DMS53 treated with DMSO at 0.1 percent for 48 hours (cell line): ENCODE measurements around the gene CKS2.

ENCODE experiments used
- DNase-seq: peaks from one replicate; lab custom pipeline; 2025; ENCODE audit not compliant: unreplicated experiment; lab: John Stamatoyannopoulos, UW

The CKS2 gene

DNA sequence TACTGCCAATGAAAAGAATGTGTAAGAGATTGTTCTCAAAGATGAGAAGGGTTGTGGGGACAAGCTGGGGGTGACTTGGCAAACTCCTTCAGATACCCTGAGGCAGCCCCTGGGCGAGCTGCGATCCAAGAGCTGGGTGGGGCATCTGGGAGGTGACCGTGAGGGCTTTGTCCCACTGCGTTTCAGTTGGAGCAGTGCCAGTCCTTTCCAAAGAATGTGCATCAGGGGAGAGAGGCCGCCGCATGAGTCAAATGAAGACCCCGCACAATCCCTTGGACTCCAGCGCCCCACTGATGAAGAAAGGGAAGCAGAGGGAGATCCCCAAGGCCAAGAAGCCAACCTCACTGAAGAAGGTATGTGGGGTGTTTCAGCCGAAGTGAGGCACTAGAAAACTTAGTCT, 35.7 kb downstream of the CKS2 start:
- DNase-seq: no peak

DNA sequence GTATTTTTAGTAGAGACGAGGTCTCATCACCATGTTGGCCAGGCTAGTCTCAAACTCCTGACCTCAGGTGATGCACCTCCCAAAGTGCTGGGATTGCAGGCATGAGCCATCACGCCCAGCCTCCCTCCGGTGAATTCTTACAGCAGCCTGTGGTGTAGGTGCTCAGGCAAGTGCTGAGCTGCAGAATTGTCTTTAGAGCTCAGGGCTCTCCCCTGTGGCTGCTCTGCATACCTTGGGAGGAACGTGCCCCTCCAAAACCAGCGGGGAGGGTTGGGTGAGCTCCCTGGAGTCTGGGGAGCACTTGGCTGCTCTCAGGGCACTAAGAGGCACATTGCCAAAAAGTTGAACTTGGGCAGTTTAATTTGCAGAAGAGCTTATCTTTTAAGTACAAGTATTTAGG, 36.7 kb downstream of the CKS2 start:
- no peak for DNase-seq

DNA sequence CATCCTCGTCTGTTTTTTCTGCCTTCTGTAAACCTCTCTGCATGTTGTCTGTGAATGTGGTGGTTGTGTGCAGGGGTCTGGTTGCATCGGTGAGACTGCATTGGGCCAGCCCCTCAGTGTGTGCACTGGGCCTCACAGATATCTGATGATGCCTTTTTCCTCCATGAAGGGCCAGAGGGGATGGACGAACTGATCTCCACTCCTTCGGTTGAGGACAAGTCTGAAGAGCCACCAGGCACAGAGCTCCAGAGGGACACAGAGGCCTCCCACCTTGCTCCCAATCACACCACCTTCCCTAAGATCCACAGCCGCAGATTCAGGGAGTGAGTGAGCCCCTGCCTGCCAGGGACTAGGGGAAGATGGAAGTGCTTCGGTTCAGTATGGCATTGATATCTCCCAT, 38.6 kb downstream of the CKS2 start:
- no peak for DNase-seq

DNA sequence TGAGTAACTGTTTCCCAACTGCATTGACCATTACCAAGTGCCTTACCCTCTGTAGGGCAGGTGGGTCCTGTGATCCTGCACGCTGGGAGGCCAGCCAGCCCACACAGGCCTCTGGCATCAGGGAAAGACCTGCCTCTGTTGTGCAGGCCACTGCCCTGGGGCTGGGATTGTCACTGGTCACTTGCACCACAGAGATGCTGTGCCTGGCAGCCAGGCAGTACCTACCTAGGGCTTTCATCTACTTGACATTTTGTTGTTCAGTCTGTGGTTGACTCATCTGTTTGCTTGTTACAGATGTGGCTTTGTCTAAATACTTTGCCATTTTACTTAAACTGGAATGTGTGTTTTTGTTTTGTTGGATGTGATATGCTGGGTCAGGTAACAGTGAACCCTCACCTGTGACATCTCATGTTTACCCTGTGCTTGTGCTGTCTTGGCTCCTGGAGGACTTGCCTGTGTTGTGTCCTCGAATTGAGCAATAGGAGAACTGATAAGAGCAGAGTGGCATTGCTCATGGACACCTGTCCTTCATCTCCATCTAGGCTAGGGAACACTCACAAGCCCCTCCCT, 40.1 kb downstream of the CKS2 start:
- DNase-seq: no peak

DNA sequence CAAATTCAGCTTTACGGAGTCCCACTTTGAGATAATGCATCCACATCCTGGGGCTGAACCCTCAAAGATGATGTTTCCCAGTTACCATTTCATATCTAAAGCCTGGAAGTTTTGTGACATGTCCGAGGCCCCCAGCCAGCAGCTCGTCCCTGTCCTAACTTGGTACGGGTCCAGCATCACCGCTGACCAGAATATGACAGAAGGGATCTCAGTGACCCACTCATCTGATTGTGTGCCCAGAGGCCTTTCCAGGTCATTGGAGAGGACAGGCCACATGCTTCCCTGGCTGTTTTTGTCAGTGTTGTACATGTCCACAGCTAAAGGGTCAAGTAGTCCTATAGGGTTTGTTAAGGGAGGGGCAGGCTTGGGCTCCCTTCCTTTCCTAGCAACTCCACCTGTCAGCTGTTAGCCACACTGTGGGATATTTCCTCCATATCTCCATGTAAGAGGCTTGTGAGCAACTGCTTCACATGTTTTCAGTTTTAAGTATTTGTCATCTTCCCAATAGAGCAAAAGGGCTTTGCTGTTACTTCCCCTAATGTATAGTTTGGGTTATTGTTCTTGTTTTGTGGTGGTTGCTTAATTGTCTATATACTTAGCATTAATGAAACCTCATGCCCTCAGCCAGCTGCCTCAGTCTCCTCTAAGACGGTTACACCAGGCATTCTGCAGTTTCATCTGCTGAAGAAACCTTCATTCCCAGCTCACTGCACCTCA, 40.7 kb downstream of the CKS2 start:
- DNase-seq: no peak

DNA sequence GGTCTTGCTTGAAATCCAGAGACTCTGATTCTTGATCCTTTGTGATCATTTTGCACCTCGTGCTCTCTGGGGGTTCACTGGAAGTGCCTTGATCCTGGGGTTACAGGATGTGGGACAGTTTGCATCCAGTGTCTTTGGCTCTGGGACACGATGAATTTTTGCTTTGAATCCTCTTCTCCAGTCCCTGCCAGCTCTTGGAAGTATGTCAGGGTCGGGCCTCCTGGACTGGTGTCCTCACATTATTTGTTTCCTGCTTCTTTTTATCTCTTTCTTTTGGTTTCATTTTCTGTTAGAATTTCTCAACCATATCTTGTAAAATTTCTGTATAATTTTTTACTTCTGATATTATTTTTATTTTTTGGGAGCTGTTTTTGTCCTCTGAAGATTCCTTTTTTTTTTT, 41.5 kb downstream of the CKS2 start:
- no peak for DNase-seq

DNA sequence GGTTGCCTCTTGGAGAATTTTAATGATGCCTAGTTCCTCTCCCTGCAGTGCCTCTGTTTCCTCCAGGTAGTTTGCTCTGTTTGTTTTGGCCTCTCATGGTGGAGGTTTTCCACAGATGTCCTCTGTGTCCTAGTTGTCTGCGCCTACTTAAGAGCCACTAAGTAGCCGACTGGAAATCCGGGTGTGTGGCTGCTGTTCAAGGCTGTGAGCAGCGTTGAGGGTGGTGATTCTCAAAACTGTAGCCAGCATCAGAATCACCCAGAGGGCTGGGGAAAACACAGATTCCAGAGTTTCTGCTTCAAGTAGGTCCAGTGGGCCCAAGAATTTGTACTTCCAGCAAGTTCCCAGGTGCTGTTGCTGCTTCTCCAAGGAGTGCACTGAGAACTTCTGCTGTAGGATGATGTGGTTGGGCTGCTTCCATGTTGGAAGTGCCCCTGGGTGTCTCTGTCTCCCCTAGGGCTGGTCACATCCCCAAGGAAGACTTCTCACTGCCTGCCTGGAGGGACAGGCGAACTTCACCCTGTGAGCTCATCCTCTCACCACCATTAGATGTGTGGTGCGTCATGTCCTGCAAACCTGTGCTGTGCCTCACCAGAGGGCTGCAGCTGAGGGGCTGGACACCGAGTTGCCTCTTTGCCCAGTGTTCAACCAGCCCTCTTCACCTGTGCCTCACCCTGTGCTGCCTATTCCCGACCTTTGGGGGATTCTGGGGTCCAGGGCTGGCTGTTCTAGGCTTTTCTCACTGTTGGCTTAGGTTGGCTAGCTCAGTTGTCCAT, 42.1 kb downstream of the CKS2 start:
- no peak for DNase-seq

DNA sequence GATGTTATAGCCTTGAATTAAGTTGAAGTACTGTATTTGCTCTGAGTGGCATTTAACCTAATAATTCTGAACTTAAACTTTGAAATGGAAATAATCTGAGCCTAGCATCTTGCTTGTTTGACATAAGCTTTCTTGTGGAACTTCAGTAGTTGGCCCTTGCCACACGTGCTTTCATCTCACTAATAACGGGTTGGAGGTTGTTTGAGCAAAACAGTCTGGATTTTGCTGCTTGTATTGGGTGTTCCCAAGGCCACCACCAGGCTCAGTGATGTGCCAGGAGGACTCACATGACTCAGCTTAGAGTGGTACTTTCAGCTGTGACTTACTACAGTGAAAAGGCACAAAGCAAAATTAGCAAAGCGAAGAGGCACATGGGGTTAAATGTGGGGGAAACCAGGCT, 43.0 kb downstream of the CKS2 start:
- DNase-seq: no peak

DNA sequence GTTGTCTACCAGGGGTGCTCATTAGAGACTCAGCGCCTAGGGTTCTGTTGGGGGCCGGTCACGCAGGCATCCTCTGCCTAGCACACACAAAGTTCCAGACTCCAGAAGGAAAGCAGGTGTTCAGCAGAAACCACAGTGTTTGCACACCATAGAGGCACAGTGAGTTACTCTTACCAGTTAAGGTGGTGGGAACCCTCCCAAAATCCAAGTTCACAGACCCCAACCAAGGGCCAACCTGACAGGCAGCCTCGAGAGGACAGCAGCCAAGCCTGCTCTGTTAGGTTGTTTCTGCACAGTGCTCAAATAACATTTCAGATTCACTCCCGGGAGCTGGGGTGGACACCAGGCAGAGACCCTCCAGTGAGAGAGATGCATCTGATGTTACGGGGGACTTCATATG, 43.5 kb downstream of the CKS2 start:
- no peak for DNase-seq

DNA sequence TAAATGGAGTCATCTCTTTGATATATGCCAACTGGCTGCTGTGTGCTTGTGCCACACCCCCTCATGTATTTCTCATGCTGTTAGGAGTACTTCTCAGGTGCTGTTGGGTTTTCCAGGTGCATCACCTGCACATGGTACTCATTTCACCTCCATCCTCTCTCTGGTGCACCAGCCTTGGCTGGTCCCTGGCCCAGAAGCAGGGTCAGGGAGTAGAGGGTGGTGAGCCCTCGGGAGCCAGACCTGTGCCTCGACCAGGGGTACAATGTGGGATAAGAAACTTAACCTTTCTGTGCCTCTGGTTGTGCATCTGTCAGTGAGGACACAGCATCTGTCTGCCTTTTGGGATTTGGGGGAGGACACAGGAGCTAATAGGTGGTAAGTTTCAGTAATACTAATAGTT, 45.8 kb downstream of the CKS2 start:
- no peak for DNase-seq

DNA sequence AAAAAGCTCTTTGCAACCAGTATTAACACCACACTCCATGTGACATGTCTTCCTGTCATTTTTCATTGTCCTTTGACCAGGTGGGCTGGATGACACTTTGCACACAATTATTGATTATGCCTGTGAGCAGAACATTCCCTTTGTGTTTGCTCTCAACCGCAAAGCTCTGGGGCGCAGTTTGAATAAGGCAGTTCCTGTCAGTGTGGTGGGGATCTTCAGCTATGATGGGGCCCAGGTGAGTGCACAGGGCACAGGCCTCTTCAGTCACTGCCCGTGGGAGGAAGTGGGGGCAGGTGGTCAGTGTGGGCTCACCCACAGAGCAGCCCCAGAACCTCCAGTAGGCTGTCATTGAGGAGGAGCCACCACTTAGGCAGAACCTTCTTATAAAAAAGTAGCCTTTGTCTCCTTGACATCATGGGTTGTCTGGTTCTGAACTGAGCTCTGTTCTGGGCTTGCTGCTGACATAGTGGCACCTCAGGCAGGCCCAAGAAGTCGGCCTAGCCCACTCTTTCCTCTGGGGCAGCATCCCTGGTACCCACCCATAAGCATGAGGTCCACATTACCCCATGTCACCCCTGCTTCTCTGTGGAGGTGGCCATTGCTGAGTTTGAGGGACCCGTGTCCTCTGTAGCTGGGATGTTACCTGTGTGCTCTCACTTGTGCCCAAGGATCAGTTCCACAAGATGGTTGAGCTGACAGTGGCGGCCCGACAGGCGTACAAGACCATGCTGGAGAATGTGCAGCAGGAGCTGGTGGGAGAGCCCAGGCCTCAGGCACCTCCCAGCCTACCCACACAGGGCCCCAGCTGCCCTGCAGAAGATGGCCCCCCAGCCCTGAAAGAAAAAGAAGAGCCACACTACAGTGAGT, 46.6 kb downstream of the CKS2 start:
- no peak for DNase-seq

DNA sequence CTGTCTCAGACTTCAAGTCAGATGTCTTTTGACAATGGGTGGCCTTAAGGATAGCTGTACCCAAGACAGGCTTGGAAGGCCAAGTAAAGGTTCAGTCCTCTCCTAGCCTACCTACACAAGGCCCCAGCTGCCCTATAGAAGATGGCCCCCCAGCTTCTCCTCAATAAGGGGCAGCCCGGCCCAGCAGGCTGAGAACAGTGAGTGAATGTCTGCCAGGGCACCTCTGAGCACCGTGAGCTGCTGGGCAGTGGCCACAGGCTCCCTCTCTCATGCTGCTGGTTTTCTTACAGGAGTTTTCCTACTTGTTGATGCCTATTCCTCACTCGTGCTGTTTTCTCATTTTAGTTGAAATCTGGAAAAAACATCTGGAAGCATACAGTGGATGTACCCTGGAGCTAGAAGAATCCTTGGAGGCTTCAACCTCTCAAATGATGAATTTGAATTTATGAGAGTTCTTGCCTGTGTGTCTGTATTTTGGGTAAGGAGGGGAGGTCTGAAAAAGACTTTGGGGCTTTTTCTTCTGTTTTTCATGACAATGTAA, 47.5 kb downstream of the CKS2 start:
- DNase-seq: no peak

DNA sequence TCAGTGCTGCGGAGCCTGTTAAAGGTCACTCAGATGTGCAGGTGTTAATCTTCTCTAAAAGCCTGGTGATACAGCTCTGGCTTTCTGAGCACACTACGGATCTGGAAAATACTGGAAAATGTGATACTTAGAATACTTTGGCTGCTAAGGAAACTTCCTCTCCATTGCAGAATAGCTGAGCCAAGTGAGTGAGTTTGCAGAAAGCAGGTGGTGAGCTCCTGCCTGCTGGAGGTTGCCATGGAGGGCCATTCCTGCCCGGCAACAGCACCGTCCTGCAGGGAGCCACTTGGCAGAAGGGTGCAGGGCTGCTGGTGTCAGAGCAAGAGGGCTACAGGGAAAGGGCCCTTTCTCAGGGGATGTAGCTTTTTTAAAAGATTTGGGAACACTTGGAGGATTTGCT, 48.0 kb downstream of the CKS2 start:
- DNase-seq: peak; percentile 11

DNA sequence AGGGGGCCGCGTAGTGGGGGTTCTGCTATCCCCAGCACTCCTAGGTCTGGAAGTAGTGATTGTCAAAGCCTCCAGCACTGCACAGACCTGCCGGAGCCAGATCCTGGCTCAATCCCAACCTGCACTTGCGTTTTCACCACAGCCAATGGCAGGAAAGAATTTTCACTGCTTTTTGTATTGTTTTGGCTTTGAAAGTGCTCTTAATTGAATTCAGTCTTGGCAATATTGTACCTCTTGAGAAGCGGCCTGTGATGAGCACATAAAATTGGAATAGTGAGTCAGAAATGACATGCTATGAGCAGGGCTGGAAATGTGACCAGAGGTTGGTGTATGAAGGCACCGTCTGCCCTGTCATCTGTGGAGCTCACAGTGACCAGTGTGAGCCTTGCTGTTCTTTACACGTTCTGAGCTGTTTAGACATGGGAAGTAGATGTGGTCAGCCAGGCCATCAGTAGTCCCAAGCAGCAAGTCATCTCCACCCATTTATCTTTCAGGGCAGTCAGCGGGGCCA, 48.8 kb downstream of the CKS2 start:
- no peak for DNase-seq

DNA sequence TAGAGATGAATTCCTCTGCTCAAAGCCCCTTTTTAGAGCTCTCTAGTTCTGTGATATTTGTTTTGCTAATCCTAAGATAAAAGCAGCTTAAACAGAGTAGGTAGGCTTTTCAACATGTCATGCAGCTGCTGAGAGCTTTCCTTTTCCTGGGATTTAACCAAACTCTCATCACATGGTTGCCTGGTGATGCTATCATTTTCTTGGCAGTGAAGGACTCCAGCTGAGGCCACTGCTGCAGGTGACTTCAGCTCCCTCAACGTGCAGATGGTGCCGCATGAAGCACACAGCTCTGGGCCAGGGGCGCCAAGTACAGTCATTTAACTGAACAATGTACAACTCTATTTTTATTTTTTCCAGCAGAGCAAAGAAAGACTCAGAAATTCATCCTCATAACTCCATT, 49.5 kb downstream of the CKS2 start:
- peak; percentile 27 for DNase-seq

DNA sequence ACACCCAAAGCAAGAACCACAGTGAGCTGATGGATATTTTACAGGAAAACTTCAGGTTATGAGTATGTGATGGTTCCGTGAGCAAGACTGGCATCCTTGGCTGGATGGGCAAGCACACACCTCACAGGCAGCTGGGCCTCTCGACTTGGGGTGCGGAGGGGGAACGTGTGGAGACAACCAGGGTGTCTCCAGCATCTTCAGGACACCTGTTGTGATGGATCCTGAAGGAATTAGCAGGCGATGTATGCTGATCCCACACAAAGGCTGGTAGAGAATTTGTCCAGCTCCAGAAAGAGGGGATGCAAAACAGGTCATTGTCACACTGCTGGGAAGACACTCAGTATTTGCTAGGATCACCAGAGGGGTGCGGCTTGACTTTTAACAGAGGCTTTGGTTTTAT, 50.0 kb downstream of the CKS2 start:
- DNase-seq: no peak

DNA sequence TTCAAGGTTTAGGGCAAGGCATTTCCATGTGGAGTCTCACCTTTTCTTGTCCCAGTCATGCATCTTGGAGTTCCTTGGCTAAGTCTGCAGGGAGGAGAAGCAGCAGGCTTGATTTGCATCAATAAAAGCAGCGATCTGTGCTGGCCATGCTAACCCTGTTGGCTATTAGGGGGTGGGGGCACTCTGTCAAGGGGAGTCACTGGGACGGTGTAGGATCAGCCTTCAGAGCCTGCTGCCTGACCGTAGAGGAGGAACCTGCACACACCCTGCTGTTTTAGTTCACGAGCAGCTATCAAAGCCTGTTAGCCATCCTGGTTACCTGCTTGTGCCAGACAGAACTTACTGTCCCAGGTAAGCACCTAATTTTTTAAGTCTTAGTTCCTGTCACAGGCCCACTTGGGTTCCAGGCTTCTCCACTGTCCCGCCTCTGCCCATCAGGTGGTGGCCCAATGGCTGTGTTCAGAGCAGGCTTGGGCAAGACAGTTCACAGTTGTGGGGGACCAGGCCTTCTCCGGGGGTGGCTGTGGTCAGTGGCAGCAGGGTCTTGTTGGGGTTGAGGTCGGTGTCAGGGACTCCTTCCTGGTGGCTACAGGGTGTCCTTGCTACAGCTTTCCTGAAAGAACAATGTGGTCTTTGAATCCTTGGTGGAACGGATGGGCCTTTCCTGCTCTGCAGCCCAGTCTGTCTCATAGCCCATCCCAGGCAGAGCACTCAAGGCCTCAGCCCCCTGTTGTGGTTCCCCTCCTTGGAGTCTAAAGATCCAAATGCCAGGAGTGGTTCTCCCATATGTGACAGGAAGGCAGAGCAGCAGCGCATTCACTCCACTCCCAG, 51.0 kb downstream of the CKS2 start:
- DNase-seq: no peak

DNA sequence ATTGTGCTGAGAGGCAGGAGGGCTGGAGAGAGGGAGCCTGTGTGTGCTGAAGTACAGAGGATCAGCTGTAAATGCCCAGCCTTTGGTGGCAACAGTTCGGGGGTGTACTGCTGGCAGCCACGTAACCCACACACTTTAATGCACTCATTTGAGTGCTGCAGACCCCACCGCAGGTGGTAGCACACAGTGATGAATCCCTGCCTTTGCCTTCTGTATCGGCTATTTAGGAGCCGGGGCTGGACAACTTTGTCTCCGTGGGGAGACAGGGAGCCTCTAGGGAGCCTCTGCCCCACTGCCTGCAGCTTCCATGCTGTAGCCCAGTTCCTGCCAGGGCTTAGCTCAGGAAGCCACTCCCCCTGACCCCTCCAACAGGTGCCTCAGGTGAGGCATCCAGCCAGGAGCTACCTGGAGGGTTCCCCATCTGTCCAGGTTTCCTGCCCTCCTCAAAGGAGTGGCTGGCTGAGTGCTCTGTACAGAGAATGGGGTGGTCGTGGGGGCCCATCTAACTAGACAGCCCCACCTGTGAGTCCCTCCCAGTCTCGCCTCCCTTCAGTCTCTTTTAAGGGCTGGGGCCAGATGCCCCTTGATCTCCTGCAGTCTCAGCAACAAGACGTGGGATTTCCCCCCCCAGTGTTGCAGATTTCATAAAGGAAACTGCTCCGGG, 51.8 kb downstream of the CKS2 start:
- no peak for DNase-seq

DNA sequence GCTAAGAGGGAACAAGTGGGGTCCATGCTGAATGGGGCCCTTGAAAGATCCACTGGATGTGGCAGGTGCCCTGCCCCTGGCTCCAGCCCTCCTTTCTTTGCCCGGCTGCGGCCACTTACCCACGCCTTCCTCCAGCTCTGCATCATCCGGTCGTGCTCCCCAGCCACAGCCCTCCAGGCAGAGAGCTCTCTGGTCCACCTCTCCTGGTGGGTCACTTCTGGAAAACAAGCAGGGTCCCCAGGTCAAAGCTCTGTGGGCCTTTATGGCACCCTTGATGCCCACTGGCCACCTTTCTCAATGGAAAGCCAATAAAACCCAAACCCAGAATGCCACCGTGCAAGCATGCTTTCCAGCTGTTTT, 52.3 kb downstream of the CKS2 start:
- no peak for DNase-seq
